ENCODE measurements around the gene NDUFA11. TPM values are rescaled to one million over a fixed set of nuclear protein-coding genes. Genes with fewer than 3 reads are reported as not detected.

NDUFA11 gene
- total and polyA plus RNA-seq, 2 of the 4 experiments (the other 2 are of a cell fraction), result 375 to 1,276 TPM

DNA sequence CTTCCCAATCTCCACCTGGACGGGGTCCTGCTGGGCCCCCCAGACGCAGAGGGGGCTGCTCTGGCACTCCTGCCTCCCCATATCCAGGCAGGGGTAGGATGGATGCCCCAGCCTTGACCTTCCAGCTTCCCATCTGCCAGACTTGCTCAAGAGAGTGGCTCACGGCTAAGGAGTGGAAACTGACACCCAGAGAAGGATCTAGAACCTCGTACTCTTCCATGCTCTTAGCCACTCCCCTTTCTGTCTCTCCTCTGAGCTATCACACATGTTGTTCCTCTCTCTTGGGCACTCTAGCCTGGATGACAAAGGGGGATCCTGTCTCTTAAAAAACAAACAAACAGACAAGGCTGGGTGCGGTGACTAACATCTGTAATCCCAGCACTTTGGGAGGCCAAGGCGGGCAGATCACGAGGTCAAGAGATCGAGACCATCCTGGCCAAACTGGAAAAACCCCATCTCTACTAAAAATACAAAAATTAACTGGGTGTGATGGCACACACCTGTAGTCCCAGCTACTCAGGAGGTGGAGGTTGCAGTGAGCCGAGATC, 21.1 kb downstream of the NDUFA11 start:
- no TSS peak for BruUV-seq (replicated peaks)

More for the DNA sequence above, 21.1 kb downstream of the NDUFA11 start:
- Histone ChIP-seq H2BK120ac (ENCODE audit: low read depth, low read length) (peak overlapping the region; percentile 16), H3K23ac (ENCODE audit: low read depth, low read length) (no peak overlapping the region), H3K27me3 (ENCODE audit: control insufficient read depth, insufficient read depth, low read length) (no peaks in the 10 kb centered on the region), H4K91ac (ENCODE audit: insufficient read depth, low read depth, low read length) (peak overlapping the region; percentile 31), H4K5ac (ENCODE audit: low read depth, low read length) (no peak overlapping the region), H3K9ac (ENCODE audit: low read depth, low read length) (no peak overlapping the region), H3K14ac (replicated peaks; ENCODE audit: low read depth, low read length) (0 out of 2 replicates have a peak overlapping the region, but pooled peaks have one; percentile 15), H3K9me1 (ENCODE audit: insufficient read depth, low read length) (peaks cover 5% of the 10 kb centered on the region; the same call in 1 of the 2 replicates), H2AK5ac (ENCODE audit: low read depth, low read length) (peak overlapping the region; percentile 36; the same call in 1 of the 2 replicates), H3K9me3 (ENCODE audit: control insufficient read depth, insufficient read depth, low read length) (no peaks in the 10 kb centered on the region), H3K4ac (ENCODE audit: low read depth, low read length) (peak overlapping the region; percentile 60), H3K4me3 (ENCODE audit: insufficient read depth, low read depth, low read length) (no peak overlapping the region), H3K27ac (ENCODE audit: insufficient read depth, low read length) (no peak overlapping the region), H3K36me3 (ENCODE audit: control insufficient read depth, insufficient read depth, low read length) (no peaks in the 10 kb centered on the region), H2AK9ac (replicated peaks; ENCODE audit: low read depth, low read length, poor library complexity) (no peak overlapping the region), H2BK5ac (ENCODE audit: low read depth, low read length, poor library complexity, severe bottlenecking) (no peak overlapping the region), H3K79me1 (ENCODE audit: low read depth in 1 of 2, low read length in 2 of 2) (no peaks in the 10 kb centered on the region), H2BK15ac (ENCODE audit: low read depth, low read length) (peak overlapping the region; percentile 12; the same call in 2 of the 3 replicates), H2AFZ (replicated peaks; ENCODE audit: low read length, poor library complexity) (peak overlapping the region; percentile 56), H3K4me2 (ENCODE audit: low read depth, low read length) (no peak overlapping the region), H2BK20ac (ENCODE audit: low read depth, low read length) (peak overlapping the region; percentile 74), H3K18ac (ENCODE audit: low read depth, low read length) (no peak overlapping the region), H3K56ac (ENCODE audit: extremely low read depth, insufficient read depth, low read length) (no peak overlapping the region), H4K20me1 (ENCODE audit: insufficient read depth, low read length) (no peaks in the 10 kb centered on the region), H4K8ac (ENCODE audit: low read depth in 2 of 2, low read length in 2 of 2) (no peak overlapping the region), H3K4me1 (ENCODE audit: control insufficient read depth, insufficient read depth, low read length) (peaks cover 13% of the 10 kb centered on the region)
- 33% methylated on average over 1 of the region's 9 CpGs; no CpG with 5 or more reads in 1 of the 2 experiments for WGBS, 2 experiments (ENCODE audit: extremely low coverage in 2 of 2, insufficient read length in 1 of 2)
- CTCF ChIA-PET, result interaction anchor here (0.5 kb wide), 1 partner anchor 62 kb away, joined by 3 read pairs; no protein-coding TSS in a partner anchor
- dilution Hi-C loops (cut with HindIII; ENCODE audit: low sequenced_read_pairs, unreplicated experiment) (no loop called here), intact Hi-C loops (cut with micrococcal nuclease) (no loop called here), in situ Hi-C loops (cut with MboI; ENCODE audit: low sequenced_read_pairs) (no loop called here)
- DNase-seq (no peak), ATAC-seq (ENCODE audit: low read depth) (peak; percentile 22; the same call in 1 of the 2 replicates)
- POLR2A ChIA-PET (ENCODE audit: unreplicated experiment), result no interaction called here
- TF ChIP-seq MAZ (IDR thresholded peaks at IDR 0.05; ENCODE audit: borderline replicate concordance, low read depth, low read length) (no peak), CHD1 (IDR thresholded peaks at IDR 0.05; ENCODE audit: low read depth, low read length) (no peak), NFE2L2 (IDR thresholded peaks at IDR 0.05; ENCODE audit: low read depth, low read length) (no peak), MAFK (IDR thresholded peaks at IDR 0.05; ENCODE audit: low read depth, low read length) (no peak), SMC3 (IDR thresholded peaks at IDR 0.05; ENCODE audit: low read depth, low read length) (no peak)
- TF ChIP-seq, protein P1, sequence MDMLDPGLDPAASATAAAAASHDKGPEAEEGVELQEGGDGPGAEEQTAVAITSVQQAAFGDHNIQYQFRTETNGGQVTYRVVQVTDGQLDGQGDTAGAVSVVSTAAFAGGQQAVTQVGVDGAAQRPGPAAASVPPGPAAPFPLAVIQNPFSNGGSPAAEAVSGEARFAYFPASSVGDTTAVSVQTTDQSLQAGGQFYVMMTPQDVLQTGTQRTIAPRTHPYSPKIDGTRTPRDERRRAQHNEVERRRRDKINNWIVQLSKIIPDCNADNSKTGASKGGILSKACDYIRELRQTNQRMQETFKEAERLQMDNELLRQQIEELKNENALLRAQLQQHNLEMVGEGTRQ (IDR thresholded peaks at IDR 0.05; ENCODE audit: low read depth, low read length), result no peak
- TF ChIP-seq, protein P2, sequence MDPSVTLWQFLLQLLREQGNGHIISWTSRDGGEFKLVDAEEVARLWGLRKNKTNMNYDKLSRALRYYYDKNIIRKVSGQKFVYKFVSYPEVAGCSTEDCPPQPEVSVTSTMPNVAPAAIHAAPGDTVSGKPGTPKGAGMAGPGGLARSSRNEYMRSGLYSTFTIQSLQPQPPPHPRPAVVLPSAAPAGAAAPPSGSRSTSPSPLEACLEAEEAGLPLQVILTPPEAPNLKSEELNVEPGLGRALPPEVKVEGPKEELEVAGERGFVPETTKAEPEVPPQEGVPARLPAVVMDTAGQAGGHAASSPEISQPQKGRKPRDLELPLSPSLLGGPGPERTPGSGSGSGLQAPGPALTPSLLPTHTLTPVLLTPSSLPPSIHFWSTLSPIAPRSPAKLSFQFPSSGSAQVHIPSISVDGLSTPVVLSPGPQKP (IDR thresholded peaks at IDR 0.05; ENCODE audit: borderline replicate concordance, low read depth, low read length), result no peak
